K562 (cell line): Measurements from ENCODE around the gene IQCN. TPM values are rescaled to one million over a fixed set of nuclear protein-coding genes. Genes with fewer than 3 reads are reported as not detected.

ENCODE experiments used
- ATAC-seq: fragments of 200-7000 bp; cut with Tn5 transposase; 3 replicates; pipeline ENCODE4 v1.9.1; 2020; ENCODE audit warnings: moderate library complexity
- BruUV-seq: library from RNA; stranded (reverse); fragments of 400-500 nt; replicated peaks from 2 replicates; lab custom pipeline; 2021; lab: Mats Ljungman, UMichigan
- CTCF ChIA-PET: fragments of 300-600 bp; formaldehyde crosslinking; extraction: SDS; loops from one replicate; lab custom pipeline; 2021; ENCODE audit warnings: low intra/inter-chr PET ratio; lab: Yijun Ruan, JAX
- POLR2A ChIA-PET: fragments of 300-600, 350-650 bp; sonication (Branson Sonifier 250); formaldehyde crosslinking; extraction: SDS; loops from one replicate; lab custom pipeline; 2021; ENCODE audit warnings: antibody characterized with exemption, inconsistent platforms; lab: Yijun Ruan, JAX
- DNase-seq, 4 experiments: peaks; one replicate each; pipeline versions ENCODE4 v3.0.0 to v3.0.0-alpha.2; 2011 to 2018; ENCODE audit warnings: low spot score in 3 of 4, mixed read lengths in 3 of 4; ENCODE audit errors: extremely low read depth in 1 of 4
- FAIRE-seq: peaks from 2 replicates; lab custom pipeline; 2011; peaks lifted over from hg19 to GRCh38; lab: Jason Lieb, UNC
- H2AFZ ChIP-seq: 2 replicates; pipeline ENCODE4 v1.6.0; 2011; ENCODE audit warnings: low read depth, low read length, control low read depth, inconsistent platforms
- H3K27ac ChIP-seq: fragments of 200-600 bp; 3 replicates; pipeline ENCODE4 v1.8.0; 2011; ENCODE audit warnings: low read depth, mild to moderate bottlenecking, control low read depth, inconsistent platforms, low read length, moderate library complexity, mixed read lengths; ENCODE audit errors: extremely low read depth
- H3K27me3 ChIP-seq, 2 experiments: fragments of 300-600 bp in 1 of 2; 2 replicates in 1 of 2; 3 replicates in 1 of 2; pipeline versions ENCODE4 v1.6.0 to v1.8.0; 2011; ENCODE audit warnings: inconsistent platforms in 2 of 2, low read length in 2 of 2, mild to moderate bottlenecking in 1 of 2, mixed read lengths in 1 of 2, moderate library complexity in 1 of 2; ENCODE audit not compliant: control insufficient read depth in 2 of 2, insufficient read depth in 2 of 2
- H3K36me3 ChIP-seq: fragments of 300-600 bp; 3 replicates; pipeline ENCODE4 v1.8.0; 2011; ENCODE audit warnings: mild to moderate bottlenecking, low read length, inconsistent platforms; ENCODE audit not compliant: control insufficient read depth, insufficient read depth
- H3K4me1 ChIP-seq, 2 experiments: fragments of 200-600 bp in 1 of 2; replicated peaks in 1 of 2; 2 replicates in 1 of 2; 3 replicates in 1 of 2; pipeline versions ENCODE4 v1.5.1 to v1.8.0; 2011; ENCODE audit warnings: inconsistent platforms in 2 of 2, low read length in 2 of 2, mild to moderate bottlenecking in 1 of 2, mixed read lengths in 1 of 2, moderate library complexity in 1 of 2; ENCODE audit not compliant: control insufficient read depth in 2 of 2, insufficient read depth in 2 of 2
- H3K4me2 ChIP-seq: 2 replicates; pipeline ENCODE4 v1.6.1; 2011; ENCODE audit warnings: low read length, control low read depth, inconsistent platforms, mixed read lengths; ENCODE audit not compliant: insufficient read depth
- H3K4me3 ChIP-seq: fragments of 200-600 bp; sonication (generic), shearing (Covaris generic); 2 replicates; pipeline ENCODE4 v1.5.1; 2016; ENCODE audit warnings: control low read depth, inconsistent platforms
- H3K79me2 ChIP-seq: fragments of 200-600 bp; 3 replicates; pipeline ENCODE4 v1.8.0; 2011; ENCODE audit warnings: low read length, inconsistent platforms; ENCODE audit not compliant: control insufficient read depth, insufficient read depth
- H3K9ac ChIP-seq, 2 experiments: 2 replicates each; pipeline versions ENCODE4 v1.6.0 to v1.6.1; 2011; ENCODE audit warnings: low read depth in 2 of 2, low read length in 2 of 2, control low read depth in 1 of 2, inconsistent platforms in 1 of 2, mild to moderate bottlenecking in 1 of 2, mixed read lengths in 1 of 2; ENCODE audit not compliant: insufficient read depth in 1 of 2
- H3K9me1 ChIP-seq: one replicate; pipeline ENCODE4 v1.6.0; 2011; ENCODE audit warnings: inconsistent platforms, mild to moderate bottlenecking, low read length, moderate library complexity; ENCODE audit not compliant: control insufficient read depth, insufficient read depth
- H3K9me3 ChIP-seq: replicated peaks from 2 replicates; pipeline ENCODE4 v1.5.1; 2011; ENCODE audit warnings: low read depth, low read length, inconsistent platforms; ENCODE audit not compliant: control insufficient read depth, insufficient read depth
- H4K20me1 ChIP-seq: replicated peaks from 2 replicates; pipeline ENCODE4 v1.6.1; 2011; ENCODE audit warnings: low read length, inconsistent platforms, mixed read lengths; ENCODE audit not compliant: control insufficient read depth, insufficient read depth
- BCOR ChIP-seq: fragments of 450-650 bp; IDR thresholded peaks from 2 replicates; pipeline ENCODE4 v1.6.1; 2016
- CBX1 ChIP-seq: sonication (generic); IDR thresholded peaks from 2 replicates; pipeline ENCODE4 v1.6.1; 2016; ENCODE audit warnings: antibody characterized with exemption, low read depth, mild to moderate bottlenecking
- CHD4 ChIP-seq: fragments of 200-600 bp; sonication (generic); IDR thresholded peaks from 3 replicates; pipeline ENCODE4 v1.6.1; 2012; ENCODE audit warnings: low read depth, mild to moderate bottlenecking, mixed read lengths, low read length, inconsistent platforms; ENCODE audit not compliant: insufficient read depth, insufficient replicate concordance, poor library complexity, severe bottlenecking
- CTCF ChIP-seq, 3 experiments: IDR thresholded peaks in 2 of 3; conservative IDR thresholded peaks in 1 of 3; 2 replicates each; pipeline ENCODE4 v1.5.1; 2011 to 2012; ENCODE audit warnings: low read length in 3 of 3, mild to moderate bottlenecking in 3 of 3, control low read depth in 2 of 3, improper control_type of control experiment in 1 of 3, inconsistent platforms in 1 of 3, low read depth in 1 of 3, mixed read lengths in 1 of 3, moderate library complexity in 1 of 3; ENCODE audit not compliant: insufficient read depth in 2 of 3
- DACH1 ChIP-seq: fragments of 450-650 bp; IDR thresholded peaks from 2 replicates; pipeline ENCODE4 v1.6.1; 2018; ENCODE audit not compliant: partially characterized antibody
- E2F3 ChIP-seq: fragments of 250-450 bp; sonication (Bioruptor Pico); IDR thresholded peaks from 2 replicates; pipeline ENCODE4 v1.4.0; 2020; ENCODE audit warnings: mild to moderate bottlenecking
- HDGF ChIP-seq: fragments of 450-650 bp; IDR thresholded peaks from 2 replicates; pipeline ENCODE4 v1.6.1; 2016
- KDM2B ChIP-seq: fragments of 250-450 bp; sonication (Bioruptor Pico); IDR thresholded peaks from 2 replicates; pipeline ENCODE4 v1.8.0; 2021; ENCODE audit warnings: mild to moderate bottlenecking, moderate library complexity
- NFIX ChIP-seq: fragments of 250-450 bp; sonication (Bioruptor Pico); IDR thresholded peaks from 2 replicates; pipeline ENCODE4 v1.4.0; 2020; ENCODE audit warnings: low read depth, mild to moderate bottlenecking, moderate library complexity
- RAD21 ChIP-seq, 2 experiments: fragments of 250-450 bp in 1 of 2; fragments of 450-650 bp in 1 of 2; sonication (Bioruptor Pico) in 1 of 2; formaldehyde crosslinking in 1 of 2; IDR thresholded peaks in 1 of 2; conservative IDR thresholded peaks in 1 of 2; 2 replicates each; pipeline versions ENCODE4 v1.4.0 to v1.8.0; 2020 to 2022; ENCODE audit warnings: mild to moderate bottlenecking in 2 of 2, moderate library complexity in 1 of 2
- RBM25 ChIP-seq: fragments of 200-400 bp; formaldehyde crosslinking; IDR thresholded peaks from 2 replicates; pipeline ENCODE4 v1.6.1; 2018; ENCODE audit warnings: low read length, low read depth, moderate library complexity; ENCODE audit not compliant: severe bottlenecking
- RCOR1 ChIP-seq, 2 experiments: IDR thresholded peaks; 2 replicates each; pipeline ENCODE4 v1.6.1; 2012; ENCODE audit warnings: low read depth in 2 of 2, low read length in 2 of 2, borderline replicate concordance in 1 of 2, improper control_type of control experiment in 1 of 2
- SP1 ChIP-seq: sonication (generic); formaldehyde crosslinking; IDR thresholded peaks from 2 replicates; pipeline ENCODE4 v1.8.1; 2022; ENCODE audit warnings: mild to moderate bottlenecking, missing genetic modification reagents
- TAF1 ChIP-seq: IDR thresholded peaks from 2 replicates; pipeline ENCODE4 v1.6.1; 2011; ENCODE audit warnings: mild to moderate bottlenecking, low read length, moderate library complexity; ENCODE audit not compliant: insufficient read depth, control insufficient read depth, severe bottlenecking; ENCODE audit errors: extremely low read depth
- WGBS: fragments of 100-300 bp; shearing (Covaris generic); methylation state at CpG from one replicate; pipeline ENCODE4 v1.1.6; 2016; ENCODE audit warnings: low coverage, mixed read lengths; ENCODE audit not compliant: insufficient coverage; ENCODE audit errors: missing lambda C conversion rate; 5-methylcytosine and 5-hydroxymethylcytosine counted together
- in situ Hi-C: fragments of 300-500 bp; cut with MboI; formaldehyde crosslinking; loops from 4 replicates; pipeline ENCODE4 v1.15.0; 2018; ENCODE audit warnings: inconsistent platforms, mixed read lengths
- intact Hi-C: fragments of 100-400 bp; cut with micrococcal nuclease; formaldehyde crosslinking; loops from 2 replicates; pipeline ENCODE4 v1.14.2; 2022
- polyA plus RNA-seq, 8 experiments: library from polyadenylated mRNA; depleted of rRNA in 4 of 8; stranded (reverse) in 5 of 8; unstranded in 3 of 8; fragments of >200 nt; fragmentation: Nextera tagmentation in 2 of 8; fragmentation: Illumina TruSeq in 1 of 8; extraction: Ambion mirVana in 2 of 8; extraction: Trizol in 1 of 8; gene quantifications; 2 replicates each; pipeline versions ENCODE4 v1.2.1 to v1.2.3, GENCODE V29; 2011 to 2014; ENCODE audit warnings: inconsistent platforms in 1 of 8, missing spikeins in 1 of 8
- total RNA-seq, 7 experiments: library from RNA; depleted of rRNA in 6 of 7; stranded (reverse); fragments of >200 nt in 6 of 7; fragmentation: Illumina TruSeq in 2 of 7; extraction: Trizol in 2 of 7; gene quantifications; 2 replicates each; pipeline versions ENCODE4 v1.2.1 to v1.2.3, GENCODE V29; 2011 to 2021; ENCODE audit warnings: low replicate concordance in 1 of 7

The IQCN gene
- total and polyA plus RNA-seq, 9 of the 15 experiments (the other 6 are each of a cell fraction or from before 2014, with no cell fraction given), result 0.01 to 0.07 (median 0.04) TPM; not detected in 3

- intact Hi-C loops (no loop called here), in situ Hi-C loops (no loop called here)
- peaks cover 6% of the 10 kb centered on the region for H3K9me1 ChIP-seq
- no peaks in the 10 kb centered on the region for H3K79me2 ChIP-seq
- H3K9me3 ChIP-seq, result no peaks in the 10 kb centered on the region
- H3K4me3 ChIP-seq, result no peak overlapping the region
- H3K4me2 ChIP-seq, result no peak overlapping the region
- no TSS peak for BruUV-seq
- peaks cover 5% of the 10 kb centered on the region; the same call in 1 of the 2 replicates for H4K20me1 ChIP-seq
- H3K27me3 ChIP-seq, result no peaks in the 10 kb centered on the region; a peak in 1 of 5 replicates
- CTCF ChIA-PET, result no interaction called here
- H3K27ac ChIP-seq, result no peak overlapping the region
- H3K9ac ChIP-seq, result no peak overlapping the region
- H3K4me1 ChIP-seq, result peaks cover 23 to 48% of the 10 kb centered on the region in 2 experiments; a peak in 4 of 5 replicates
- no peaks in the 10 kb centered on the region for H3K36me3 ChIP-seq
- DNase-seq (no peak), ATAC-seq (no peak), FAIRE-seq (no peak)
- POLR2A ChIA-PET, result no interaction called here
- 0% methylated on average over 5 of the region's 5 CpGs for WGBS
- H2AFZ ChIP-seq, result no peak overlapping the region
- peak; percentile 49 for TF ChIP-seq DACH1
- TF ChIP-seq TAF1, result no peak
- TF ChIP-seq NFIX (CRISPR knock-in tag), result no peak
- TF ChIP-seq RBM25, result peak; percentile 99
- TF ChIP-seq SP1 (CRISPR knock-in tag), result no peak
- peak; percentile 75 for TF ChIP-seq CHD4
- peak; percentile 83 for TF ChIP-seq CBX1
- TF ChIP-seq KDM2B (CRISPR knock-in tag), result no peak
- TF ChIP-seq BCOR, result peak; percentile 98
- TF ChIP-seq RAD21 (CRISPR knock-in tag; conservative IDR thresholded peaks at IDR 0.05 in 1 of 2, IDR thresholded peaks at IDR 0.05 in 1 of 2), result peak in 1 of 2 experiments; percentile 34; a peak in 1 of 4 replicates
- TF ChIP-seq HDGF, result no peak
- peak; percentile 50 to 86; a peak in 2 of 4 replicates for TF ChIP-seq RCOR1 (IDR thresholded peaks at IDR 0.05; ENCODE audit: borderline replicate concordance in 1 of 2, low read depth in 2 of 2, low read length in 2 of 2)
- peak; percentile 43 to 60 (median 47); a peak in 5 of 6 replicates for TF ChIP-seq CTCF (IDR thresholded peaks at IDR 0.05 in 2 of 3, conservative IDR thresholded peaks at IDR 0.05 in 1 of 3; ENCODE audit: insufficient read depth in 2 of 3, low read depth in 1 of 3, low read length in 3 of 3)
- TF ChIP-seq E2F3 (CRISPR knock-in tag), result no peak
These were observed 44.8 kb downstream of the IQCN start for GRCh38 chr19:18229474-18229873.
